ENCODE measurements around the gene CARHSP1. TPM values are rescaled to one million over a fixed set of nuclear protein-coding genes. Genes with fewer than 3 reads are reported as not detected.
"Not testable (repeated sequence)": the region's sequence is repeated elsewhere in the genome, so short reads cannot be mapped to it uniquely, and the experiment has no call there.

Gene CARHSP1
- polyA plus RNA-seq, 2 donors, result 212 to 343 TPM

- Histone ChIP-seq H3K9me3 (ENCODE audit: control insufficient read depth in 2 of 2, insufficient read depth in 1 of 2, low read depth in 1 of 2, low read length in 1 of 2) (no peaks in the 10 kb centered on the region), H3K4me3 (ENCODE audit: low read depth in 1 of 2, low read length in 2 of 2) (no peak overlapping the region), H3K4me1 (ENCODE audit: control insufficient read depth in 2 of 2, insufficient read depth in 2 of 2, low read length in 1 of 2) (peaks cover 2 to 13% of the 10 kb centered on the region in 2 donors), H3K27me3 (ENCODE audit: control insufficient read depth in 1 of 2, insufficient read depth in 2 of 2, low read length in 2 of 2) (no peaks in the 10 kb centered on the region), H3K27ac (ENCODE audit: low read depth in 2 of 2, low read length in 1 of 2) (peak overlapping the region; percentile 44 to 84), H3K36me3 (ENCODE audit: control insufficient read depth in 2 of 2, insufficient read depth in 2 of 2, low read length in 1 of 2) (peaks cover 9 to 36% of the 10 kb centered on the region in 2 donors)
- WGBS, 2 donors, result 30 to 48% methylated on average over 11 of the region's 11 CpGs
These were observed 18.4 kb downstream of the CARHSP1 start for GRCh38 chr16:8850279-8850885.

- Histone ChIP-seq H3K4me3 (ENCODE audit: low read depth in 1 of 2, low read length in 2 of 2) (no peak overlapping the region), H3K36me3 (ENCODE audit: control insufficient read depth in 2 of 2, insufficient read depth in 2 of 2, low read length in 1 of 2) (peaks cover under 1 to 29% of the 10 kb centered on the region in 2 donors), H3K27me3 (ENCODE audit: control insufficient read depth in 1 of 2, insufficient read depth in 2 of 2, low read length in 2 of 2) (no peaks in the 10 kb centered on the region), H3K4me1 (ENCODE audit: control insufficient read depth in 2 of 2, insufficient read depth in 2 of 2, low read length in 1 of 2) (peaks cover 2 to 15% of the 10 kb centered on the region in 2 donors), H3K27ac (ENCODE audit: low read depth in 2 of 2, low read length in 1 of 2) (peak overlapping the region; percentile 44 to 84), H3K9me3 (ENCODE audit: control insufficient read depth in 2 of 2, insufficient read depth in 1 of 2, low read depth in 1 of 2, low read length in 1 of 2) (no peaks in the 10 kb centered on the region)
- WGBS, 2 donors, result 82 to 88% methylated on average over 19 of the region's 19 CpGs
These were observed 19.3 kb downstream of the CARHSP1 start for GRCh38 chr16:8849411-8850011.

GRCh38 chr16:8848939-8849391 is 19.8 kb downstream of the CARHSP1 start:
- Histone ChIP-seq H3K4me1 (ENCODE audit: control insufficient read depth in 2 of 2, insufficient read depth in 2 of 2, low read length in 1 of 2) (peaks cover 2 to 15% of the 10 kb centered on the region in 2 donors), H3K36me3 (ENCODE audit: control insufficient read depth in 2 of 2, insufficient read depth in 2 of 2, low read length in 1 of 2) (peaks cover 0 to 26% of the 10 kb centered on the region in 2 donors), H3K4me3 (ENCODE audit: low read depth in 1 of 2, low read length in 2 of 2) (no peak overlapping the region), H3K9me3 (ENCODE audit: control insufficient read depth in 2 of 2, insufficient read depth in 1 of 2, low read depth in 1 of 2, low read length in 1 of 2) (no peaks in the 10 kb centered on the region), H3K27ac (ENCODE audit: low read depth in 2 of 2, low read length in 1 of 2) (peak overlapping the region; percentile 28 to 84), H3K27me3 (ENCODE audit: control insufficient read depth in 1 of 2, insufficient read depth in 2 of 2, low read length in 2 of 2) (no peaks in the 10 kb centered on the region)
- WGBS, 2 donors, result 64 to 80% methylated on average over 8 of the region's 8 CpGs

GRCh38 chr16:8848231-8848938 is 20.4 kb downstream of the CARHSP1 start:
- peaks cover 0 to 26% of the 10 kb centered on the region in 2 donors for H3K36me3 ChIP-seq (ENCODE audit: control insufficient read depth in 2 of 2, insufficient read depth in 2 of 2, low read length in 1 of 2)
- 86 to 88% methylated on average over 26 of the region's 26 CpGs for WGBS, 2 donors
- no peak overlapping the region for H3K4me3 ChIP-seq (ENCODE audit: low read depth in 1 of 2, low read length in 2 of 2)
- peak overlapping the region in 1 of 2 donors; percentile 29 for H3K27ac ChIP-seq (ENCODE audit: low read depth in 2 of 2, low read length in 1 of 2)
- H3K27me3 ChIP-seq (ENCODE audit: control insufficient read depth in 1 of 2, insufficient read depth in 2 of 2, low read length in 2 of 2), result no peaks in the 10 kb centered on the region
- no peaks in the 10 kb centered on the region for H3K9me3 ChIP-seq (ENCODE audit: control insufficient read depth in 2 of 2, insufficient read depth in 1 of 2, low read depth in 1 of 2, low read length in 1 of 2)
- peaks cover 2 to 15% of the 10 kb centered on the region in 2 donors for H3K4me1 ChIP-seq (ENCODE audit: control insufficient read depth in 2 of 2, insufficient read depth in 2 of 2, low read length in 1 of 2)

- Histone ChIP-seq H3K27ac (ENCODE audit: low read depth in 2 of 2, low read length in 1 of 2) (no peak overlapping the region), H3K36me3 (ENCODE audit: control insufficient read depth in 2 of 2, insufficient read depth in 2 of 2, low read length in 1 of 2) (peaks cover 0 to 24% of the 10 kb centered on the region in 2 donors), H3K9me3 (ENCODE audit: control insufficient read depth in 2 of 2, insufficient read depth in 1 of 2, low read depth in 1 of 2, low read length in 1 of 2) (no peaks in the 10 kb centered on the region), H3K4me3 (ENCODE audit: low read depth in 1 of 2, low read length in 2 of 2) (no peak overlapping the region), H3K4me1 (ENCODE audit: control insufficient read depth in 2 of 2, insufficient read depth in 2 of 2, low read length in 1 of 2) (peaks cover 2 to 15% of the 10 kb centered on the region in 2 donors), H3K27me3 (ENCODE audit: control insufficient read depth in 1 of 2, insufficient read depth in 2 of 2, low read length in 2 of 2) (no peaks in the 10 kb centered on the region)
- 89 to 92% methylated on average over 15 of the region's 15 CpGs for WGBS, 2 donors
These were observed 21.2 kb downstream of the CARHSP1 start for GRCh38 chr16:8847623-8848022.

- peaks cover 2 to 15% of the 10 kb centered on the region in 2 donors for H3K4me1 ChIP-seq (ENCODE audit: control insufficient read depth in 2 of 2, insufficient read depth in 2 of 2, low read length in 1 of 2)
- H3K36me3 ChIP-seq (ENCODE audit: control insufficient read depth in 2 of 2, insufficient read depth in 2 of 2, low read length in 1 of 2), result peaks cover 0 to 24% of the 10 kb centered on the region in 2 donors
- no peaks in the 10 kb centered on the region for H3K27me3 ChIP-seq (ENCODE audit: control insufficient read depth in 1 of 2, insufficient read depth in 2 of 2, low read length in 2 of 2)
- H3K27ac ChIP-seq (ENCODE audit: low read depth in 2 of 2, low read length in 1 of 2), result no peak overlapping the region
- H3K4me3 ChIP-seq (ENCODE audit: low read depth in 1 of 2, low read length in 2 of 2), result no peak overlapping the region
- no peaks in the 10 kb centered on the region for H3K9me3 ChIP-seq (ENCODE audit: control insufficient read depth in 2 of 2, insufficient read depth in 1 of 2, low read depth in 1 of 2, low read length in 1 of 2)
- WGBS, 2 donors, result 83 to 88% methylated on average over 13 of the region's 13 CpGs
These were observed 21.7 kb downstream of the CARHSP1 start for GRCh38 chr16:8847145-8847544.

- H3K9me3 ChIP-seq (ENCODE audit: control insufficient read depth in 2 of 2, insufficient read depth in 1 of 2, low read depth in 1 of 2, low read length in 1 of 2), result no peaks in the 10 kb centered on the region
- peak overlapping the region in 1 of 2 donors; percentile 31 for H3K27ac ChIP-seq (ENCODE audit: low read depth in 2 of 2, low read length in 1 of 2)
- H3K4me3 ChIP-seq (ENCODE audit: low read depth in 1 of 2, low read length in 2 of 2), result no peak overlapping the region
- peaks cover 2 to 12% of the 10 kb centered on the region in 2 donors for H3K4me1 ChIP-seq (ENCODE audit: control insufficient read depth in 2 of 2, insufficient read depth in 2 of 2, low read length in 1 of 2)
- H3K36me3 ChIP-seq (ENCODE audit: control insufficient read depth in 2 of 2, insufficient read depth in 2 of 2, low read length in 1 of 2), result peaks cover 0 to 24% of the 10 kb centered on the region in 2 donors
- H3K27me3 ChIP-seq (ENCODE audit: control insufficient read depth in 1 of 2, insufficient read depth in 2 of 2, low read length in 2 of 2), result no peaks in the 10 kb centered on the region
- 92 to 94% methylated on average over 10 of the region's 10 CpGs for WGBS, 2 donors
These were observed 22.3 kb downstream of the CARHSP1 start for GRCh38 chr16:8846401-8846932.

GRCh38 chr16:8845699-8846298 is 23.0 kb downstream of the CARHSP1 start:
- Histone ChIP-seq H3K36me3 (ENCODE audit: control insufficient read depth in 2 of 2, insufficient read depth in 2 of 2, low read length in 1 of 2) (peaks cover 0 to 24% of the 10 kb centered on the region in 2 donors), H3K4me1 (ENCODE audit: control insufficient read depth in 2 of 2, insufficient read depth in 2 of 2, low read length in 1 of 2) (peaks cover 2 to 11% of the 10 kb centered on the region in 2 donors), H3K4me3 (ENCODE audit: low read depth in 1 of 2, low read length in 2 of 2) (no peak overlapping the region), H3K27me3 (ENCODE audit: control insufficient read depth in 1 of 2, insufficient read depth in 2 of 2, low read length in 2 of 2) (no peaks in the 10 kb centered on the region), H3K27ac (ENCODE audit: low read depth in 2 of 2, low read length in 1 of 2) (peak overlapping the region in 1 of 2 donors; percentile 75), H3K9me3 (ENCODE audit: control insufficient read depth in 2 of 2, insufficient read depth in 1 of 2, low read depth in 1 of 2, low read length in 1 of 2) (no peaks in the 10 kb centered on the region)
- 80 to 81% methylated on average over 7 of the region's 7 CpGs for WGBS, 2 donors

- H3K36me3 ChIP-seq (ENCODE audit: control insufficient read depth in 2 of 2, insufficient read depth in 2 of 2, low read length in 1 of 2); H3K9me3 ChIP-seq (ENCODE audit: control insufficient read depth in 2 of 2, insufficient read depth in 1 of 2, low read depth in 1 of 2, low read length in 1 of 2); H3K27me3 ChIP-seq (ENCODE audit: control insufficient read depth in 1 of 2, insufficient read depth in 2 of 2, low read length in 2 of 2); H3K4me1 ChIP-seq (ENCODE audit: control insufficient read depth in 2 of 2, insufficient read depth in 2 of 2, low read length in 1 of 2); H3K27ac ChIP-seq (ENCODE audit: low read depth in 2 of 2, low read length in 1 of 2): not testable (repeated sequence)
- H3K4me3 ChIP-seq (ENCODE audit: low read depth in 1 of 2, low read length in 2 of 2), result peak overlapping the region in 1 of 2 donors; percentile 6
- WGBS, 2 donors, result 81 to 82% methylated on average over 12 of the region's 12 CpGs
These were observed 25.5 kb downstream of the CARHSP1 start for GRCh38 chr16:8843296-8843695.
